MCF 10A (cell line): Measurements from ENCODE around the gene COL5A2. TPM values are rescaled to one million over a fixed set of nuclear protein-coding genes. Genes with fewer than 3 reads are reported as not detected.

Experiments used
- BruUV-seq: library from RNA; stranded (reverse); fragments of 400-500 nt; replicated peaks from 2 replicates; lab custom pipeline; 2021; lab: Mats Ljungman, UMichigan
- CTCF ChIA-PET: fragments of 300-600 bp; sonication (Branson Sonifier 250); formaldehyde crosslinking; extraction: SDS; loops from one replicate; lab custom pipeline; 2021; ENCODE audit warnings: antibody characterized with exemption, inconsistent platforms; lab: Yijun Ruan, JAX
- POLR2A ChIA-PET: fragments of 300-600, 350-650 bp; sonication (Branson Sonifier 250); formaldehyde crosslinking; extraction: SDS; loops from one replicate; lab custom pipeline; 2020; ENCODE audit warnings: antibody characterized with exemption, inconsistent platforms; lab: Yijun Ruan, JAX
- DNase-seq: peaks from one replicate; pipeline ENCODE4 v3.0.0-alpha.2; 2018; ENCODE audit not compliant: unreplicated experiment
- H3K27ac Mint-ChIP-seq: one replicate; pipeline ENCODE4 v1.8.0; 2022; ENCODE audit warnings: mild to moderate bottlenecking, low read depth, mixed read lengths; ENCODE audit not compliant: unreplicated experiment
- H3K27me3 Mint-ChIP-seq: one replicate; pipeline ENCODE4 v1.8.0; 2022; ENCODE audit warnings: mixed read lengths; ENCODE audit not compliant: insufficient read depth, unreplicated experiment
- H3K36me3 Mint-ChIP-seq: one replicate; pipeline ENCODE4 v1.8.0; 2022; ENCODE audit warnings: mild to moderate bottlenecking, moderate library complexity, mixed read lengths; ENCODE audit not compliant: insufficient read depth, unreplicated experiment
- H3K4me1 Mint-ChIP-seq: one replicate; pipeline ENCODE4 v1.8.0; 2022; ENCODE audit warnings: mixed read lengths; ENCODE audit not compliant: insufficient read depth, unreplicated experiment
- H3K4me3 Mint-ChIP-seq: one replicate; pipeline ENCODE4 v1.8.0; 2022; ENCODE audit warnings: mild to moderate bottlenecking, moderate library complexity, mixed read lengths; ENCODE audit not compliant: unreplicated experiment
- H3K9me3 Mint-ChIP-seq: one replicate; pipeline ENCODE4 v1.8.0; 2022; ENCODE audit warnings: mixed read lengths; ENCODE audit not compliant: unreplicated experiment
- intact Hi-C: fragments of 100-400 bp; cut with micrococcal nuclease; formaldehyde crosslinking; loops from 2 replicates; pipeline ENCODE4 v1.14.1; 2022
- total RNA-seq: library from RNA; stranded (reverse); gene quantifications from 2 replicates; pipeline ENCODE4 v1.2.3, GENCODE V29; 2022
- TF ChIP-seq, protein P1 (sequence below): fragments of 200-600 bp; IDR thresholded peaks from one replicate; pipeline ENCODE4 v1.8.0; 2022; ENCODE audit warnings: antibody characterized with exemption, mild to moderate bottlenecking; ENCODE audit not compliant: unreplicated experiment

Gene COL5A2
- total RNA-seq, 1 experiment from 2014 or later = 7.4 TPM

DNA sequence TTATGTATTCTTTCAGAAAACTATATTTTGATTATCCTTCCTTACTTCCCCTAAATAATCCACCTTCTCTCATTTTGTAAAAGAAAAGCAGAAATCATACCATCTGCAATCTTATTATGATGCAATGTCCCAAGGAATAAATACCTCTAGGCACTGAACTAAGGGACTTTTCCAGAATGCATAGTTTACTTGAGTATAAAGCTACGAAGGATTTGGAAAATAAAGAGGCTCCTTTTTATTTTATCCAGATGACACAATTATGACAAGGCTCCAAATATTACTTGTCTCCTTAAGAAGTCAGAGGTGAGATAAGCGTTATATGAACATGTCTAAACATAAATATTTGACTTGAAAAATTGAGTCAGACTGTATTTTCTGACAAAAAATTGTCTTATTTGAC lies 133.2 kb downstream of the COL5A2 start:
- Mint-ChIP-seq H3K4me1 (peaks cover 6% of the 10 kb centered on the region), H3K4me3 (no peak overlapping the region), H3K27me3 (no peaks in the 10 kb centered on the region), H3K9me3 (no peaks in the 10 kb centered on the region), H3K27ac (no peak overlapping the region), H3K36me3 (peaks cover 16% of the 10 kb centered on the region)
- TF ChIP-seq, protein P1, sequence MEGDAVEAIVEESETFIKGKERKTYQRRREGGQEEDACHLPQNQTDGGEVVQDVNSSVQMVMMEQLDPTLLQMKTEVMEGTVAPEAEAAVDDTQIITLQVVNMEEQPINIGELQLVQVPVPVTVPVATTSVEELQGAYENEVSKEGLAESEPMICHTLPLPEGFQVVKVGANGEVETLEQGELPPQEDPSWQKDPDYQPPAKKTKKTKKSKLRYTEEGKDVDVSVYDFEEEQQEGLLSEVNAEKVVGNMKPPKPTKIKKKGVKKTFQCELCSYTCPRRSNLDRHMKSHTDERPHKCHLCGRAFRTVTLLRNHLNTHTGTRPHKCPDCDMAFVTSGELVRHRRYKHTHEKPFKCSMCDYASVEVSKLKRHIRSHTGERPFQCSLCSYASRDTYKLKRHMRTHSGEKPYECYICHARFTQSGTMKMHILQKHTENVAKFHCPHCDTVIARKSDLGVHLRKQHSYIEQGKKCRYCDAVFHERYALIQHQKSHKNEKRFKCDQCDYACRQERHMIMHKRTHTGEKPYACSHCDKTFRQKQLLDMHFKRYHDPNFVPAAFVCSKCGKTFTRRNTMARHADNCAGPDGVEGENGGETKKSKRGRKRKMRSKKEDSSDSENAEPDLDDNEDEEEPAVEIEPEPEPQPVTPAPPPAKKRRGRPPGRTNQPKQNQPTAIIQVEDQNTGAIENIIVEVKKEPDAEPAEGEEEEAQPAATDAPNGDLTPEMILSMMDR = no peak
- intact Hi-C loops = no loop called here
- no TSS peak for BruUV-seq
- ChIA-PET CTCF (interaction anchor here (0.6 to 0.8 kb wide), 4 partner anchors 21 to 532 kb away, joined by 3 to 5 read pairs (median 4); no protein-coding TSS in a partner anchor), POLR2A (interaction anchor here (0.6 to 1.0 kb wide), 2 partner anchors 60 to 319 kb away, joined by 3 read pairs; no protein-coding TSS in a partner anchor)
- no peak for DNase-seq

DNA sequence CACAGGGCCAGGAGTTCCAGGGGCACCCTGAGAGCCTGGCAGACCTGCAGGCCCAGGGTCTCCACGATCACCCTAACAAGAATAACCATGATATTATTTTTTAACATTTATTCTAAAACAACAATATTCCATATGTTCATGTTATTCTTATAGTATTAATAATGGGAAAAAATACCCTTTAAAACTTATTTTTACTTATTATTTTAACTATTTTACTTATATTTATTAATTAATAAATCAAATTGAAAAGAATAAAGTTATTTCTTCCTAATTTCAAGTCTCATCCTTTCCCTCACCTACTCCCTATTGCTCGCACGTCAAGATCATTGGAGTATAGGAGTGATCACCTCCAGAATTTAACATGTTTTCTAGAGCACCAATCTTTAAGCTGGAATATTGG lies 133.7 kb downstream of the COL5A2 start:
- Mint-ChIP-seq H3K4me3 (no peak overlapping the region), H3K9me3 (no peaks in the 10 kb centered on the region), H3K27me3 (no peaks in the 10 kb centered on the region), H3K36me3 (peaks cover 16% of the 10 kb centered on the region), H3K27ac (no peak overlapping the region), H3K4me1 (peaks cover 6% of the 10 kb centered on the region)
- ChIA-PET POLR2A (interaction anchor here (0.6 to 1.0 kb wide), 2 partner anchors 61 to 319 kb away, joined by 3 read pairs; no protein-coding TSS in a partner anchor), CTCF (no interaction called here)
- BruUV-seq = no TSS peak
- TF ChIP-seq, protein P1 = no peak
- DNase-seq = no peak
- intact Hi-C loops = no loop called here

GRCh38 chr2:189037518-189037917 lies 142.0 kb downstream of the COL5A2 start:
- intact Hi-C loops = no loop called here
- ChIA-PET POLR2A (no interaction called here), CTCF (no interaction called here)
- no TSS peak for BruUV-seq
- H3K9me3 Mint-ChIP-seq = no peaks in the 10 kb centered on the region
- H3K27me3 Mint-ChIP-seq = no peaks in the 10 kb centered on the region
- no peaks in the 10 kb centered on the region for H3K4me1 Mint-ChIP-seq
- peaks cover 8% of the 10 kb centered on the region for H3K36me3 Mint-ChIP-seq
- TF ChIP-seq, protein P1 = no peak
- H3K4me3 Mint-ChIP-seq = no peak overlapping the region
- no peak overlapping the region for H3K27ac Mint-ChIP-seq
- peak; percentile 41 for DNase-seq

DNA sequence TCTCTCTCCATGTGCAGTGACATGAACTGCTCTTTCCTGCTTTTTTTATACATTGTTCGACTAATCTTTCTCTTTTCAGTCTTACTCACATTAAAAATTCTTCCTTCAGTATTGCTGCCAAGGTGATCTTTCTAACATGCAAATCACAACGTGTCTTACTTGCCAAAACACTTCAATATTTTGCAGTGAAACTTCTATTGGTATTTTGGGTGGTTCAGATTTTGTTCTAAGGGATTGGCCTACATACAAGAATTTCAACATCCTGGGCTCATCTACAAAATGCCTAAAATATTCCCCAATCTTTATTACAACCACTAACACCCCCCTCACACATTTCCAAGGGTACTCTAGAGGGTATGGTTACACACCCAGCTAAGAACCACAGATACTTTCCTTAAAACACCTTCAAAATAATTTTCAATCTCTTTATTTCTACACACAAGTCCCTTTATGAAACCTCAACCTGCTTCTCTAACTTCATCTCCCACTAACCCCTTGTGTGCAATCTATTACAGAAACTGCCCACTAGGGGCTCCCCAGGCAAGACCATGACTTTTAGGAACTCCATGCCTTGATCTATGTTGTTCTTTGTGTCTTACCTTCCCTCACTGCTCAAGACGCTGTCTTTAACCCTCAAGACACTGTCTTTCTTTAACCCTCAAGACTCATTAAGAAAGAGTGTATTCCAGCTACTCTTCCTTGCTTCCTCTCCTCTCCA lies 154.5 kb downstream of the COL5A2 start:
- DNase-seq = peak; percentile 4
- ChIA-PET POLR2A (no interaction called here), CTCF (interaction anchor here (0.5 to 0.8 kb wide), 3 partner anchors 21 to 1560 kb away, joined by 3 to 5 read pairs (median 3); no protein-coding TSS in a partner anchor)
- Mint-ChIP-seq H3K27ac (peak overlapping the region; percentile 8), H3K4me1 (no peaks in the 10 kb centered on the region), H3K27me3 (no peaks in the 10 kb centered on the region), H3K9me3 (no peaks in the 10 kb centered on the region), H3K36me3 (no peaks in the 10 kb centered on the region), H3K4me3 (no peak overlapping the region)
- TF ChIP-seq, protein P1 = peak; percentile 28
- intact Hi-C loops = no loop called here
- no TSS peak for BruUV-seq
